ENCODE measurements around the gene KIFAP3. TPM values are rescaled to one million over a fixed set of nuclear protein-coding genes. Genes with fewer than 3 reads are reported as not detected.
A peak's percentile ranks its signal among the peaks of the same experiment; 100 is the strongest.

The KIFAP3 gene
- total and polyA plus RNA-seq, 2 of the 8 experiments (the other 6 are each of a cell fraction or from before 2014, with no cell fraction given), result 1.3 to 3.2 TPM

DNA sequence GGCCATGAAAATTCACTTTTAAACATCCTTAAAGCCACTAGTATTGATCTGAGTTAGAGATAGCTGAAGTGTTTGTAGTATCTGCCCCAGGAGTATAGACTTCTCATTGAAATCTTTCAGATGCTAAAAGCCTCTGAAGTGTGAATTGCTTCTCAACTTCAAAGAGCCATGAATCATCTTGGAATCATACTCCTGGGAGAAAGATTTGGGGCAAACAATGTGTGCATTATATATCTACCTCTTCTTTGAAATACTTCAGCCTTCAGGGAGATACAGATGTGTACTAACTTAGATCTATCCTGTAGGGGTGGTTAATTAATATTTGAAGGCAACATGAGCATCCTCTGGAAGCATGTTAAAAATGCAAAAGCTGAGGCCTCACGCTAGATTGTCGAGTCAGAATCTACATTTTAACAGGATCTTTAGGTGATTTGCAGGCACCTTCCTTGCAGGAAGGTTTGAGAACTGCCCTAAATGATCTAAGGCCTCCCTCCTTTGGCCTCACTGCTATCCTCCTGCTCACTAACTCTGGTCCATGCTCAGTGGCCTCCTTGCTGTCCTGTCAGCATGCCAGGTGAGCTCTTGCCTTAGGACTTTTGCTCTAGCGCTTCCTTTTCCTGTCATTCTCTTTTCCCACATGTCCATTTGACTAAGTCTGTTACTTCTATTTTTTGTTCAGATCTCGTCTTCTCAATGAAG is 174.8 kb downstream of the KIFAP3 start:
- H2AFZ ChIP-seq (ENCODE audit: low read length), result peak overlapping the region; percentile 71
- no peak overlapping the region for H3K18ac ChIP-seq (ENCODE audit: extremely low read depth, low read length)
- no peaks in the 10 kb centered on the region for H3K9me3 ChIP-seq (ENCODE audit: insufficient read depth in 2 of 2, low read depth in 1 of 2, low read length in 1 of 2)
- POLR2A ChIA-PET (ENCODE audit: partially characterized antibody), result no interaction called here
- H3K79me2 ChIP-seq (ENCODE audit: control insufficient read depth in 1 of 2, insufficient read depth in 2 of 2, low read length in 2 of 2), result no peaks in the 10 kb centered on the region
- H2BK5ac ChIP-seq (ENCODE audit: low read depth, low read length), result no peak overlapping the region
- no peak overlapping the region for H3K4me3 ChIP-seq (ENCODE audit: extremely low read depth in 1 of 4, insufficient read depth in 2 of 4, low read depth in 3 of 4, low read length in 4 of 4)
- no peak overlapping the region for H3K4me2 ChIP-seq (ENCODE audit: insufficient read depth in 1 of 2, low read depth in 2 of 2, low read length in 2 of 2)
- H4K91ac ChIP-seq (replicated peaks; ENCODE audit: insufficient read length, low read length), result no peak overlapping the region
- no peaks in the 10 kb centered on the region for H3K23me2 ChIP-seq (ENCODE audit: low read depth, low read length)
- H4K8ac ChIP-seq (ENCODE audit: extremely low read depth, insufficient read depth, low read length), result no peak overlapping the region
- 59% methylated on average over 4 of the region's 4 CpGs; no CpG with 5 or more reads in 1 of the 2 experiments for WGBS, 2 experiments (ENCODE audit: extremely low coverage in 1 of 2, insufficient coverage in 1 of 2, insufficient read length in 1 of 2, insufficient replicate concordance in 2 of 2, low coverage in 1 of 2, low lambda C conversion rate in 2 of 2, missing lambda C conversion rate in 1 of 2)
- H3K36me3 ChIP-seq (ENCODE audit: control insufficient read depth in 2 of 4, insufficient read depth in 4 of 4, low read length in 3 of 4), result no peaks in the 10 kb centered on the region
- no peak overlapping the region for H4K5ac ChIP-seq (ENCODE audit: insufficient read length, low read depth, low read length)
- no peaks in the 10 kb centered on the region for H3K27me3 ChIP-seq (replicated peaks in 1 of 4; ENCODE audit: control insufficient read depth in 3 of 4, extremely low read depth in 1 of 4, insufficient read depth in 3 of 4, low read length in 3 of 4)
- no peaks in the 10 kb centered on the region; a peak in 1 of 7 replicates for H3K4me1 ChIP-seq (replicated peaks in 1 of 4; ENCODE audit: control insufficient read depth in 3 of 4, insufficient read depth in 4 of 4, low read length in 3 of 4)
- H4K20me1 ChIP-seq (replicated peaks in 1 of 2; ENCODE audit: control insufficient read depth in 1 of 2, insufficient read depth in 2 of 2, low read length in 2 of 2), result no peaks in the 10 kb centered on the region
- H3K9ac ChIP-seq (replicated peaks in 1 of 4; ENCODE audit: extremely low read depth in 1 of 4, low read depth in 3 of 4, low read length in 3 of 4), result no peak overlapping the region
- H3K14ac ChIP-seq (ENCODE audit: insufficient read length), result no peak overlapping the region
- H2BK15ac ChIP-seq (ENCODE audit: low read length), result no peak overlapping the region
- FAIRE-seq (no peak), DNase-seq (ENCODE audit: low read depth in 1 of 2, low spot score in 2 of 2) (no peak)
- no peak overlapping the region for H3K23ac ChIP-seq (ENCODE audit: insufficient read length)
- no peak overlapping the region for H2BK120ac ChIP-seq (replicated peaks; ENCODE audit: low read depth, low read length)
- no peak overlapping the region for H3K4ac ChIP-seq (replicated peaks; ENCODE audit: insufficient read length, low read depth, low read length)
- H3K56ac ChIP-seq (replicated peaks; ENCODE audit: insufficient read length, low read depth, low read length), result no peak overlapping the region
- CTCF ChIA-PET (ENCODE audit: partially characterized antibody), result interaction anchor here (1.0 to 1.9 kb wide), 2 partner anchors 8 to 298 kb away, joined by 3 to 4 read pairs; no protein-coding TSS in a partner anchor
- no peak overlapping the region for H3K27ac ChIP-seq (ENCODE audit: low read depth, low read length)
- H2BK12ac ChIP-seq (ENCODE audit: low read depth, low read length), result no peak overlapping the region; the same call in 1 of the 2 replicates
- no peak overlapping the region for H2AK5ac ChIP-seq (ENCODE audit: low read depth, low read length)
- no peaks in the 10 kb centered on the region for H3K79me1 ChIP-seq (ENCODE audit: low read depth, low read length)
- no peak overlapping the region for H2BK20ac ChIP-seq (ENCODE audit: low read length)
- TF ChIP-seq SIN3A (conservative IDR thresholded peaks at IDR 0.05 in 1 of 2, IDR thresholded peaks at IDR 0.05 in 1 of 2; ENCODE audit: low read depth in 1 of 2, low read length in 2 of 2), result no peak
- no peak for TF ChIP-seq POU5F1 (IDR thresholded peaks at IDR 0.05; ENCODE audit: low read depth, low read length)
- TF ChIP-seq CBX5 (IDR thresholded peaks at IDR 0.05; ENCODE audit: low read depth, low read length), result no peak
- TF ChIP-seq JUN (IDR thresholded peaks at IDR 0.05; ENCODE audit: low read depth, low read length), result no peak
- TF ChIP-seq CBX8 (IDR thresholded peaks at IDR 0.05; ENCODE audit: borderline replicate concordance, low read depth, low read length), result no peak
- TF ChIP-seq SP4 (IDR thresholded peaks at IDR 0.05; ENCODE audit: low read length), result no peak
- no peak for TF ChIP-seq RFX5 (IDR thresholded peaks at IDR 0.05; ENCODE audit: borderline replicate concordance, low read depth, low read length)
- TF ChIP-seq, protein P1, sequence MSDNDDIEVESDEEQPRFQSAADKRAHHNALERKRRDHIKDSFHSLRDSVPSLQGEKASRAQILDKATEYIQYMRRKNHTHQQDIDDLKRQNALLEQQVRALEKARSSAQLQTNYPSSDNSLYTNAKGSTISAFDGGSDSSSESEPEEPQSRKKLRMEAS (IDR thresholded peaks at IDR 0.05), result no peak
- TF ChIP-seq CTCF (IDR thresholded peaks at IDR 0.05; ENCODE audit: control extremely low read depth in 1 of 3, insufficient read depth in 1 of 3, low read depth in 1 of 3, low read length in 3 of 3), result no peak
- TF ChIP-seq ASH2L (IDR thresholded peaks at IDR 0.05; ENCODE audit: low read length), result no peak
- TF ChIP-seq SIRT6 (IDR thresholded peaks at IDR 0.05; ENCODE audit: low read length), result no peak

Data from H1 (cell line).